KOPT-K1 (cell line): ENCODE results near the gene MIDN.

Source experiments
- H3K27ac ChIP-seq: fragments of 200-600 bp; sonication (generic); 2 replicates; pipeline ENCODE4 v1.5.1; 2016; ENCODE audit warnings: antibody characterized with exemption, mild to moderate bottlenecking, low read depth, low read length; ENCODE audit not compliant: poor library complexity, severe bottlenecking
- H3K36me3 ChIP-seq: fragments of 200-600 bp; sonication (generic); 2 replicates; pipeline ENCODE4 v1.5.1; 2017; ENCODE audit warnings: antibody characterized with exemption, mild to moderate bottlenecking, low read length, moderate library complexity; ENCODE audit not compliant: insufficient read depth
- H3K9me3 ChIP-seq: fragments of 200-600 bp; sonication (generic); 2 replicates; pipeline ENCODE4 v1.5.1; 2017; ENCODE audit warnings: antibody characterized with exemption, low read length, mild to moderate bottlenecking; ENCODE audit not compliant: insufficient read depth, poor library complexity, severe bottlenecking

The MIDN gene

DNA sequence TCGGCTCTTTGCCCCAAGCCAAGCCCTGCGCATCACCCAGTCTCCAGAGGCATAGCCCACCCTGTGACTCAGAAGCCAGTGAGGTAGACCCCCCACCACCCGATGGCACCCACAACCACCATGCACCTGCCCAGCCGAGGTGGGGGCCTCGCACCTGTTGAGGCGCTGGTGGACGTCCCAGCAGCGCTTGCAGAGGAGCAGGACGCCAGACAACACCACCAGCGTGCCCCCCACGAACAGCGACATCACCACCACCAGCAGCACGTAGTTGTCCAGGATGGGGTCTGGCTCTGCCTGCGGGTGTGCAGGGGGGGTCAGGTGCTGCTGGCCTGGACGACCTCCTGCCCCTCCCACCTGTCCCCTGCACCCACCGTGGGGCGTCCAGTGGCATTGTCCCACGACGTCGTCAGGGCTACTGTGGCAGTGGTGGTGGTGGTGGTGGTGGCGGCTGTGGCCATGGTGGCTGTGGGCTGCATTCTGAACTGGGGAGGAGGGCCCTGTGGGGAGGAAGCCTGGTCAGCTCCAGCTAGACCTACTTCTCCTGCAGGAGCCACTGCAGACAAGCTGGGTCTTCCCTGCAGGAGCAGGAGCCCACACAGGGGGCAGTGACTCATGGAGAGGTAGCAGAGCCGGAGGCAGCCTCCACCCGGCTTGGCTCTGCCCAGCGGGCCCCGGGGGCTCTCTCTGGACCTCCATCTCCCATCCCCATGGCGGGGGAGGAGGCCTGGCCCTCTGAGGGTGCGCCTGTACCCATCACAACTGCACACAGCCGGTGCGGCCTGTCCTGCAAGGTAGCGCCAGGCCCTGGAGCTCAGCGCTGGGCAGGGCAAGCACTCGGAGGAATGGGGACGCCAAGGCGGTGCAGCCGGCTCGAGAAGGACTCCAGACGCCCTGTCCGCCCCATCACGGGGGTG is 12.5 kb upstream of the MIDN start:
- no peak overlapping the region for H3K27ac ChIP-seq
- no peaks in the 10 kb centered on the region for H3K36me3 ChIP-seq
- no peaks in the 10 kb centered on the region for H3K9me3 ChIP-seq

DNA sequence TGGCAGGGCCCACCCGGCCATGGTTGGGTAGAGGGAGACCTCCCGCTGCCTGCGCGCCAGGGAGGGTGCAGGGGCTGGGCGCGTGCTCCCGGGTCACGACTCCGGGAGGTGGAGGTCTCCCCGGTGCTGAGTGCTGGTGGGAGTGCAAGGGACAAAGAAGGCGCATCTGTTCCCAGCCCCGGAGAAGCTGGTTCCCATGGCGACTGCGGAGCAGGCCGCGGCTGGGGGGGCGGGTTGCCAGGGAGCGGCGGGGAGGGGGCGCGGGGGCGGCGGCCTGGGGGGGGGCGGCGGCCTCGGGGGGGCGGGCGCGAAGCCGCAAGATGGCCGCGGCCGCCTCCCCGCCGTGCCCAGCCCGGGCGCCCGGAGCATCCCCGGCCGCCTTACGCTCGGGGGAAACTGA is 11.8 kb upstream of the MIDN start:
- H3K27ac ChIP-seq = no peak overlapping the region
- H3K36me3 ChIP-seq = no peaks in the 10 kb centered on the region
- H3K9me3 ChIP-seq = no peaks in the 10 kb centered on the region

DNA sequence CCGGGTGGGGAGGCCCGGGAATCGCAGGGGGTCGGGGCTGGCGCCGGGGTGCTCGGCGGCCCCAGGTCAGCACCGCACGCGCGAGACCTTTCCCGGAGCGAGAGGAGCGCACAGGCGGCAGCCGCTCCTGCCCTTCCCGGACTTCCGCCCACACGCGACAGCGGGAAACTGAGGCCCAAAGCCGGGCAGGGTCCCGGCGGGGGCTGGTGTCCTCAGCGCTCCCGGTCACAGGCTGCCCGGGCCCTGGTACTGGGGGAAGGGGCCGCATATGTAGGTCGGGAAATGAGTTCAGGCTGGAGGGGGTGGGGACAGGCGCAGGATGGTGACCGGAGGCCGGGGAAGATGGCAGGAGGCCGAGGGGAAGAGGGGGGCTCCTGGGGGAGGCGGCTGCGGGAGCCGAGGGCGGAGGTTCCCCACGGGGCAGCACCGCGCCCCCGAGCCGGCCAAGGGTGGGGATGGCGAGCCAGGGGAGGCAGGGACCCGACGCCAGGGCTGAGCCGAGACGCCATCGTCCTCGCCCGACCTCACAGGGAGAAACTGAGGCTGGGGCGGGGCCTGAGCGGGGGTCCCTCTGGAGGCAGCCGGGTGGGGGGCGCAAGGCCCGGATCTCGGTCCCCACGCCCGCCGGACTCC is 11.2 kb upstream of the MIDN start:
- H3K27ac ChIP-seq = no peak overlapping the region
- H3K9me3 ChIP-seq = no peaks in the 10 kb centered on the region
- no peaks in the 10 kb centered on the region for H3K36me3 ChIP-seq

DNA sequence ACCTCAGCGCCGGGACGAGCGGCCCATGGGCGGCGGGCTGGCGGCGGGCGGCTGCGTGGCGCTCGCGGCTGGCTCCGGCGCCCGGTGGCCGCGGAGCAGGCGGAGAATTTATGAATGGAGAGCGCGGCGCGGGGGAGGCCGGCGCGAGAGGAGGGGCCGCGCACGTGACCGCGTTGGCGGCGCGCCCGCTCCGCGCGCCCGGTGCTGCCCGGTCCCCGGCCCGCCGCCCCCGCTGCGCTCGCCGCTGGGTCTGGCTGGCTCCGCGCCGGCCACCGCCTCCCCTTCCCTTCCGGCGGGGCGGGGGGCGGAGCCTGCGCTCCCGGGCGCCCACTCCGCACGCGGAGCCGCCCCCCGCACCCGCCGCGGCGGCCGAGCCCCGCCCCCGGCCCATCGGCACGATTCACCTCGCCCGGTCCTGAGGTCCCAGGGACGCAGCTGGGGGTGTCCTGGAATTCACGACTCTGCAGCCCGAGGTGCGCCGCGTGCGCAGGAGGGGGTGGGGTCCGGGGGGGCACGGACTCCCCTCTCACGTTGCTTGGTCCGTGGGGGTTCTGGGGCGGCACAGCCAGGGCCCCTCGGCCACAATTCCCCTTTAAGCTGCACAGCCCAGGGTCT is 10.5 kb upstream of the MIDN start, which contains the start of gene CBARP:
TSS of gene CBARP (minus strand) at position 252 of the 615 bp plus-strand sequence. CDS start 1,905 bp downstream, outside the sequence.
- H3K27ac ChIP-seq = no peak within 1 kb of the TSS
- H3K36me3 ChIP-seq = no peaks in the 10 kb centered on the region
- no peaks in the 10 kb centered on the region for H3K9me3 ChIP-seq

DNA sequence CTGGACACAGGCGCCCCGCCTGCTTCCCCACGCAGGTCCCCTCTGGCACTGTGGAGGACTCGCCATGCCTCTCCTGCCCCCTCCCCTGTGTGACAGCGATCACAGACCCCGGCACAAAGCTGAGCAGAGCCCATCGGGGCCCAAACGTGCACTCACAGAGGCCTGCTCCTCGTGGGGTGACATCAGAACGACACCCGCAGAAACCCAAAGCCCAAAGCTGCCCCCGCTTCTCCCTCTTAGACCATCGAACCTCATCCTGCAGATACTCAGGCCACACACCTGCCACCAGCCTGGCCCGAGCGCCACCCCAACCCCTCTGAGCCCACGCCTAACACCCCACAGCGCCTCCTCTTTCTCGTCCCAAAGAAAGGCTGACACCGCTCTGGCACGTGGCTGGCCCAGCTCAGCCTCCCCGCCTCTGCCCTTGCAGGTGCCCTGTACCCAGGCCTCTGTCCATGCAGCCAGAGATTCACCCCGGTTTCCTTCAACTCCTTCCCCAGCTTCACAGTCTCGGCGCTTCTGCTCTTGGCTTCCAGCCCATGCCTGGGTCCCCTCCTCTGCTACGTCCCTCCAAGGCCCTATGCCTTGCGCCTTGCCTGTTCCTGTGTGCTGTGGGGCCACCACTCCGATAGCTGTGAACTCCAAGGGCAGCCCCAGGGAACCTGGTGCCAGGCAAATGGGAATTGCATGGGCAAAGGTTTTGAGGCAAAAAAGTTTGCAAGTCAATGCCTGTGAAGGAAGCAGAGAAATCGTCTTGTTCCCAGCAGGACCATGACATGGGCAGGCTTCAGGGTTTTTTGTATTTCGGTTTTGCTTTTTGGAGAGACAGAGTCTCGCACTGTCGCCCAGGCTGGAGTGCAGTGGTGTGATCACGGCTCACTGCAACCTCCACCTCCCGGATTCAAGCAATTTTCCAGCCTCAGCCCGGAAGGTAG is 9.7 kb upstream of the MIDN start:
- Histone ChIP-seq H3K9me3 (no peaks in the 10 kb centered on the region), H3K27ac (no peak overlapping the region), H3K36me3 (0 out of 2 replicates have a peak, but pooled peaks cover under 1% of the 10 kb centered on the region)

DNA sequence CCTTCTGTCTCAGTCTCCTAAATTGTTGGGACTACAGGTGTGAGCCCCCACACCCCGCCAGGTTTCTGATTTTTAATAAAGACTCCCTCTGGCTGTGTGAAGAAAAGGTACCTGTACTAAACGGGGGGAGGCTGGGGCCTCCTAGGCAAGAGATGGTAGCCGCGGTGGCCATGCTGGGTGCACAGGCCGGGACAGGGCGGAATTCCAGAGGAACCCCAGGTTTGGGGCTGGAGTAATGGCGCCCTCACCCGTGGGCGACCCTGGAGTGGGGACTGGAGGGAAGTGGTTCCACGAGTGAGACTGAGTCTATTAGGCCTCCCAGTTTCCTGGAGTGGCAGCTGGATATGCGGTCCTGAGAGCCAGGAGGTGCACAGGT is 9.0 kb upstream of the MIDN start:
- Histone ChIP-seq H3K9me3 (no peaks in the 10 kb centered on the region), H3K27ac (no peak overlapping the region), H3K36me3 (0 out of 2 replicates have a peak, but pooled peaks cover 7% of the 10 kb centered on the region)

DNA sequence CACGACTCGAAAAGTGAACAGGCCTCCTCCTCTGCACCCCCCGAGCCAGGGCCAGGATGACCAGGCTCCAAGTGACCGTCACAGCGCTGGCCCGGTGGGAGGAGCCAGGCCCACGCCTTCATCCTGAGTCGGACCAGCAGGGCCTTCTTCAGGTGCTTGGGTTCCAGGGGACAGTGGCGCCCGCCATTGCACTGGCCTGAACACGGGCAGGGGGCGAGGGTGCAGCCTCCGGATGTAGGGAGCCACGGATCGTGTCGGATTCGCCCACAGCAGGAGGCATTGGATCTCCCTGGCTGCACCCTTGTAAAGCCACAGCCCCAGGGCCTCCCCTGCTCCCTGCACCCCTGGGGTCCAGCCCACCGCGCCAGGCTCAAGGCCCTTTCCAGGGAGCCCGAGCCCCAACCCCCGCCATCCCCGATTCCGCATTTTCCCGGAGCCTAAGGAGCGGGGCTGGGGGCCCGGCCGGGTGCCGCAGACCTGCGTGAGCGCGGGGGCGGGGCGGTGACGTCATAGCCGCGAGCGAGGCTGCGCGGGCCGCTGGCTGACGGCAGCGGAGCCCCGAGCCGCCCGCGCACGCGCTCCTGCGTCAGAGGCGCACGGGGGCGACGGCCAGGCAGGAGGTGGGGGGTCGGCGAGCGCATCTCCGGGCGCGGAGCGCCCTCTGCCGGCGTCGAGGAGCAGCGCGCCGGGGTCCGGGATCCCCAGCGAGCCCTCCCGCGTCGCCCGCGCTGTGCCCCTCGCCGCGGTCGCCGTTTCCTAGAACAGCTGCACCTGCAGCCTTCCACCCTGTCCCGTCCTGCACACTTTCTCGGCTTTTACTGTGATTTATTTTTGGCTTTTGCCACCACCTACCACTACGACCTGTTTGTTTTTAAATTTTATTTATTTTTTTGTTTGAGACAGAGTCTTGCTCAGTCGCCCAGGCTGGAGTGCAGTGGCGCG is 8.3 kb upstream of the MIDN start:
- Histone ChIP-seq H3K9me3 (no peaks in the 10 kb centered on the region), H3K27ac (no peak overlapping the region), H3K36me3 (0 out of 2 replicates have a peak, but pooled peaks cover 10% of the 10 kb centered on the region)

DNA sequence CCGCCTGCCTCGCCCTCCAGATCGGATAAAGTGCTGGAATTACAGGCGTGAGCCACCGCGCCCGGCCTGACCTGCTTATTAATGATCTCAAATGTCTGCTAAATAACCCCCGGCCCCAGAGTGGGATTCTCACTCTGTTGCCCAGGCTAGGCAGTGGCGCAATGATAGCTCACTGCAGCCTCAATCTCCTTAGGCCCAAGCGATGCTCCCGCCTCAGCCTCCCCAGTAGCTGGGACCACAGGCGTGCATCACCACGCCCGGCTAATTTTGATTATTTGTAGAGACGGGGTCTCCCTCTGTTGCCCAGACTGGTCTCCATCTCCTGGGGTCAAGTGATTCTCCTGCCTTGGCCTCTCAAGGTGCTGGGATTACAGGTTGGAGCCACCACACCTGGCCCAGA is 7.5 kb upstream of the MIDN start:
- Histone ChIP-seq H3K27ac (peak overlapping the region; percentile 76), H3K9me3 (no peaks in the 10 kb centered on the region)

DNA sequence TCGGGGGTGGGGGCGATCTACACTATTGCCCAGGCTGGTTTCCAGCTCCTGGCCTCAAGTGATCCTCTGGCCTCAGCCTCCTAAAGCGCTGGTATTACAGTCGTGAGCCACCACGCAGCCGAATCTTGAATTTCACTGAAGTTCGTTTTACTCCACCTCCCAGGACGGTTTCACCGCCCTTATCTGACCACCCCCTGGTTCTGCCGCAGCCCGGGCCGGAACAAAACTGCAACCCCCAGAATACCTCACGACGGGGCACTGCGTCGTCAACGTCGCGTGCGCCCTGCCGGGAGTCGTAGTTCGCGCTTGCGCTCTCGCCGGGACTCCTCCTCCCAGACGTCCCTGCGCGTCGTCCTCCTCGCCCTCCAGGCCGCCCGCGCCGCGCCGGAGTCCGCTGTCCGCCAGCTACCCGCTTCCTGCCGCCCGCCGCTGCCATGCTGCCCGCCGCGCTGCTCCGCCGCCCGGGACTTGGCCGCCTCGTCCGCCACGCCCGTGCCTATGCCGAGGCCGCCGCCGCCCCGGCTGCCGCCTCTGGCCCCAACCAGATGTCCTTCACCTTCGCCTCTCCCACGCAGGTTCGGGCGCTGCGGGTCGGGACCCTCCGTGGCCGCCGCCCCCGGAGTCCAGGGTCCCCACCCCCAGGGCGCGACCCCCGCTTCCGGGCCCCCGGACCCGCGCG is 6.8 kb upstream of the MIDN start, which contains the start of gene ATP5F1D:
TSS of gene ATP5F1D (plus strand) at position 335 of the 679 bp plus-strand sequence. CDS start at position 435, 100 bp downstream.
- H3K9me3 ChIP-seq = no peaks in the 10 kb centered on the region
- peak within 1 kb of the TSS; percentile 76 for H3K27ac ChIP-seq
- 0 out of 2 replicates have a peak, but pooled peaks cover 10% of the 10 kb centered on the region for H3K36me3 ChIP-seq

More for the DNA sequence above, 7.5 kb upstream of the MIDN start:
- H3K36me3 ChIP-seq = 0 out of 2 replicates have a peak, but pooled peaks cover 10% of the 10 kb centered on the region

DNA sequence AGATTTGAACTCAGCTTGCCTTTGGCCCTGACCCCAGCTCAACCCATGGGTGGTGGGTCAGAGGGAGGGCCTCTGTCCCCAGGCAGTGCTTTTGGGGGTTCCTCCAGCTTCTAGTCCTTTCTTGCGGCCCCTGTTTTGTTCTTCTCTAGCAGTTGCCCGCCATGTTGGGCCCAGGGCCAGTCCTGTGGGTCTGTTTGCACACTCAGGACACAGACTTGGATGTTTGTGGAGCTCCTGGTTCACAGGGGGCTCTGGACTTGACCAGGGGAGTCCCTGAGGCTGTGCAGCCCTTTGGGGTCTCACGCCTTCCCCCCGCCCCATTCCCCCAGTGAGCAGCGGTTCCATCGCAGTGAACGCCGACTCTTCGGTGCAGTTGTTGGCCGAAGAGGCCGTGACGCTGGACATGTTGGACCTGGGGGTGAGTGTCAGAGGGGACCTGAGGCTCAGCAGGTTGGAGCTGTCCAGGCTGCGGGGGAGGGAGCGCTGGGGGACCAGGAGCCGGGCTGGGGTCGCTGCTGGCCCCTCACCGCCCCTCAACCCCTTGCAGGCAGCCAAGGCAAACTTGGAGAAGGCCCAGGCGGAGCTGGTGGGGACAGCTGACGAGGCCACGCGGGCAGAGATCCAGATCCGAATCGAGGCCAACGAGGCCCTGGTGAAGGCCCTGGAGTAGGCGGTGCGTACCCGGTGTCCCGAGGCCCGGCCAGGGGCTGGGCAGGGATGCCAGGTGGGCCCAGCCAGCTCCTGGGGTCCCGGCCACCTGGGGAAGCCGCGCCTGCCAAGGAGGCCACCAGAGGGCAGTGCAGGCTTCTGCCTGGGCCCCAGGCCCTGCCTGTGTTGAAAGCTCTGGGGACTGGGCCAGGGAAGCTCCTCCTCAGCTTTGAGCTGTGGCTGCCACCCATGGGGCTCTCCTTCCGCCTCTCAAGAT is 4.4 kb upstream of the MIDN start:
- H3K36me3 ChIP-seq = 0 out of 2 replicates have a peak, but pooled peaks cover 10% of the 10 kb centered on the region
- no peaks in the 10 kb centered on the region for H3K9me3 ChIP-seq
- H3K27ac ChIP-seq = no peak overlapping the region

DNA sequence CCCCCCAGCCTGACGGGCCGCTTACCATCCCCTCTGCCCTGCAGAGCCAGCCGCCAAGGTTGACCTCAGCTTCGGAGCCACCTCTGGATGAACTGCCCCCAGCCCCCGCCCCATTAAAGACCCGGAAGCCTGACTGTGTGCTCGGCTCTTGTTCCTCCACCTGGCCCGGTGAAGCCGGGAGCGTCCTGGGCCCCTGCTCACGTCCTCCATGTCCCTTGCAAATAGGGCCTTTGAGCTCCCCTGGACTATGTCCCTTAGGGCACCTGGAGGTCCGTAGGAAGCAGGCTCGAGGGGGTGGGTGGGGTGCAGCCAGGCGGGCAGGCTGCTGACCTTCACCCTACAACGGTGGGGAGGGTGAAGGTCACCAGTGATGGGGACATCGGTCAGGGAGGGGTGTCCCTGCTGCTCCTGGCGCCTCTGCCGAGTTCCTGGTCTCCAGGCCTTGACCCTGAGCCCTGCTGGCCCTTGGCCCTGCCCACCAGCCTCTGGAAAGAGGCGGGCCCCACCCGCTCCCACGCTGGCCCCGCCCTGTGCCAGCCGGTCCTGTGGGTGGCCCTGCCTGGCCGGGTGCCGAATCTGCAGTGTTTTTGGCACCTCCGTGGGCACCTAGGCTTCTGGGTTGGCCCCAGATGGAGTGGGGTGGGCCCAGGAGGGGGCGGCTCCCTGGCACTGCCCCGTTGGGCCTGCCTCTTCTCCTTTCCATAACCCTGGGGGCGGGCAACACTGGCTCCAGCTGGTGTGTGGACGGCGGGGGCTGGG is 3.5 kb upstream of the MIDN start:
- Histone ChIP-seq H3K36me3 (0 out of 2 replicates have a peak, but pooled peaks cover 10% of the 10 kb centered on the region), H3K9me3 (no peaks in the 10 kb centered on the region), H3K27ac (no peak overlapping the region)
